ENCODE measurements around the gene TREM1.
"Not testable (repeated sequence)": the region's sequence is repeated elsewhere in the genome, so short reads cannot be mapped to it uniquely, and the experiment has no call there.

Gene TREM1

GRCh38 chr6:41286544-41287346 lies at the start of gene TREM1:
TREM1 (minus strand) TSS chr6:41286682; CDS start chr6:41286655, 27 bp downstream.
- FAIRE-seq: no peak

DNA sequence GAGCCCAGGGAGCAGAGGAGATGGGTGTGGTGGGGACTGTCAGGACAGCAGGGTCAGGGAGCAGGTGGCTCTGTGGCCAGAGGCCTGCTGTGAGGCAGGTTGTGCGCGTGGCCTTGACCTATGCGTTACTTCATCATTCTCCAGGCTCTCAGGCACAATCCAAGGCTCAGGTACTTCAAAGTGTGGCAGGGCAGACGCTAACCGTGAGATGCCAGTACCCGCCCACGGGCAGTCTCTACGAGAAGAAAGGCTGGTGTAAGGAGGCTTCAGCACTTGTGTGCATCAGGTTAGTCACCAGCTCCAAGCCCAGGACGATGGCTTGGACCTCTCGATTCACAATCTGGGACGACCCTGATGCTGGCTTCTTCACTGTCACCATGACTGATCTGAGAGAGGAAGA lies 49.5 kb upstream of the TREM1 start:
- no peak for FAIRE-seq

DNA sequence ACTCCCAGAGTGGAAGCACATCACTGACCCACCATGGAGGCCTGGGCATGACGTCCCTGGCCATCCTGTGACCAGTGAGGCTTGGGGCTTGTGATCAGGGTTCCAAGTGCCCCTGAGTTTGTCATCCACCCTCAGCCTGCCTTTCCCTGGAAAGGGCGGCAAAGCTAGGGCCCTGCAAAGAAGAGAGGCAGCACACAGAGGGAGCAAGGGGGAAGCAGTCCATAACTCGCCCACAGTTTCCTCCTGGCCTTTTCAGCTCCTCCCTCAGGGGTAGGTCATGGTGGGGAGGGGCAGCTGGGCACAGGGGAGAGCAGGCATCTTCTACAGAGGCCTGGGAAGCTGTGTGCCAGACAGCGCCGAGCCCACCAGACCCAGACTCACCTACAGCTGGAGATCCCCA lies 48.8 kb upstream of the TREM1 start, which contains the start of gene NCR2:
Gene NCR2 (plus strand): TSS at position 313 of the 400 bp plus-strand sequence. CDS start 269 bp downstream, outside the sequence.
- no peak for FAIRE-seq

DNA sequence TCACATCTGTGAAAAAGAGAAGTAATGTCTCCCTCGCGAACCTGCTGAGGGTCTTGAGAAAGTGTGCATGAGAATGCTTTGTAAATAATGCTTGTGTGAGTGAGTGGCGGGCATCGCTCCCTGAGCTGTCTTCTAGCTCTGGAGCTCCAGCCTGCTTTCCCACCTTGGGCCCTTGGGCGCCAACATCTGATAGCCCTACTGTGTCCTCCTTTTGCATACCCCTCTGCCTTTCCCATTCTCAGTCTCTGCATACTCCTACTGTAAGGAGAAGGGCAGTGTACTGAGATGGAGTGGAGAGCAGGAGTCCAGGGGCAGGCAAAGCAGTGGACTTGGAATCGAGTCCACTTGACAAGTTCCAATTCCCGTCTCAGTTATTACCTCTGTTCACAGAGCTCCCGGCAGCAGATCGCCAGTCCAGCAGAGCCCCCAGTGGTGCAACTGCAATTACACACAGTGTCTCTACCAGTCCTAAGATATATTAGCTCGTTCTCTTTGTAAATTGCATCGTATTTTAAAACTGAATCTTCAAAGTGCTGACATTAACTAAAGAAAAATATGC lies 48.1 kb upstream of the TREM1 start:
- FAIRE-seq: no peak

- no peak for FAIRE-seq
Observed at GRCh38 chr6:41332842-41333736, 46.6 kb upstream of the TREM1 start.

DNA sequence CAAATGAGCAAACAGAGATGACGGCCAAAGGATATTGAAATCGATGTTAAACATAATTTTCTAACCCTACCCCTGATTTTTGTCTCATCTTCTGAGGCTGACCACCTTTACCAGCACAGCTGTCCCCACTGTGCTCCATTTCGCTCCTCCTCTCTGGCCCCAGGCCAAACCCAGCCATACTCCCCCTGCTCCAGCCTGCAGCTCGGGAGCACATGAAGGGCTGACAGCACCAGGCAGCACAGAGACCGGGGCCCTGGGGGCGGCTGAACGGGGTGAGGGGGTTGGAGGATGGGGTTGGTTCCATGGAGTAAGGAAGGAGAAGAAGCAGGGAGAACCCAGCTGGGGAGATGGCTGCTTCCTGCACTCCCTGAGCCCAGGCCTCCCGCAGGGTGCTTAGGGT lies 45.8 kb upstream of the TREM1 start:
- FAIRE-seq: no peak

DNA sequence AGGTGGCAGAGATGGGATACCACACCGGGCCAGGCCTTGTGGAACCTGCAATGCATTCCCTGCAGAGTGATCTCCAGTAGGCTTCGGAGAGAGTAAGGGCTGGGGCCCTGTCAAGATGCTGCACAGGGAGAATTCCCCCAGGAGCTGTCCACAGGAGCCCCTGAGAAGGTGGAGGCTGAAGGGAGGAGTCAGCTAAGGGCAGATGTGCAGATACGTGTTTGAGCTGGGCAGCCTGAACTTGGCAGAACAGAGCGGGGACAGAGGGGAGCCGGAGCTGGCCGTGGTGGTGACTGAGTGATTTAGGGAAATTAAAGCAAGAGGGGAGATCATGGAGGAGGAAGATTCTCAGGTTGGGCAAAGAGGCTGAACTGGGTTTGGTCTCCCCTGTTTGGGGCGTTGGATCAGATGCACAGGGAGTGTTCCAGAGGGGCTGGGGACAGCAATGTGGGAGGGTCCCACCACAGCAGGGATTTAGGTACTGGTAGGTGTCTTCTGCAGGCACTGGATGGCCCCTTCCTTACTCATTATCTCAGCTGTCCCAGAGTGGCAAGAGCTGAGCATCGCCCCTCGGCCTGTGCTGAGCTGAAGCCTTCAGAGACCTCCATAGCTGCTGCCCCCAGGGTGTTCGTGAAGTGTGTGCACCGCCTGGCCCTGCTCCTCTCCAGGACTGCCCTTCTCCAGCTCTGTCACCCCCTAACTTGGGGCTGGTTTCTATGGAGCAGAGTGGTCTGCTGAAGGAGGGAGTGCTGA lies 45.1 kb upstream of the TREM1 start:
- FAIRE-seq: no peak

DNA sequence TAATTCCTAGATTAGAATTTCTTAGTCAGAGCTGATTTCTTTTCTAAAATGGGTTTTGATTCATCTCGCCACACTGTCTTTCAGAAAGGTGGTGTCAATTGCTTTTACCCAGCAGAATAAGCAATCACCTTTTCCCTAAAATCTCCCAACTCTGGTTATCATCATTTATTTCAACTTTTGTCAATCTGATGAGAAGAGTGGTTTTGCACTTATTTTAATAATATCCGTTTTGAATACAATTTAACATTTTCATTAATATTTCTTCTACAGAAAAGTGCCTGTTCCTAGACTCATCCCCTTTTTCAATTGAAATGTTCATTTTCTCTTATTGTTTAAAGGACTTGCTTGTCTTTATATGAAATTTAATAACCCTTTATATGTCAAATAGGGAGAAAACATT lies 40.7 kb upstream of the TREM1 start:
- FAIRE-seq: no peak

DNA sequence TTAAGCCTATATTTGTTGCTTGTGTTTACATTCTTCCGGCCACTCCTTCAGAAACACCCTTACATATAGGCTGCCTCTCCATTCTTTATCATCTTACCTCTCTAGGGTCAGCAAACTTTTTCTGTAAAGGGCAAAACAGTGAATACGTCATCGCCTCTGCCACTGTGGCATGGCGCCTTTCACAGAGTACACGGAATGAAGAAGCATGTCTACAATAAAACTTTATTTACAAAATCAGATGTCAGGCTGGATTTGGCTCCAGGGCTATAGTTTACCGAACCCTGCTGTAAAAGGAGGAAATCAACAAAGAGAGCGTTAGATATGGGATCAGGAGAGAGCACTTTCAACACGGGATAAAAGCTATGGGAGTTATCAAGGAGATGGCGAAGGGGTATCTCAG lies 39.6 kb upstream of the TREM1 start:
- no peak for FAIRE-seq

- FAIRE-seq: no peak
Observed at GRCh38 chr6:41325446-41326066, 39.1 kb upstream of the TREM1 start.

GRCh38 chr6:41321183-41321582 lies 34.7 kb upstream of the TREM1 start:
- FAIRE-seq: no peak

DNA sequence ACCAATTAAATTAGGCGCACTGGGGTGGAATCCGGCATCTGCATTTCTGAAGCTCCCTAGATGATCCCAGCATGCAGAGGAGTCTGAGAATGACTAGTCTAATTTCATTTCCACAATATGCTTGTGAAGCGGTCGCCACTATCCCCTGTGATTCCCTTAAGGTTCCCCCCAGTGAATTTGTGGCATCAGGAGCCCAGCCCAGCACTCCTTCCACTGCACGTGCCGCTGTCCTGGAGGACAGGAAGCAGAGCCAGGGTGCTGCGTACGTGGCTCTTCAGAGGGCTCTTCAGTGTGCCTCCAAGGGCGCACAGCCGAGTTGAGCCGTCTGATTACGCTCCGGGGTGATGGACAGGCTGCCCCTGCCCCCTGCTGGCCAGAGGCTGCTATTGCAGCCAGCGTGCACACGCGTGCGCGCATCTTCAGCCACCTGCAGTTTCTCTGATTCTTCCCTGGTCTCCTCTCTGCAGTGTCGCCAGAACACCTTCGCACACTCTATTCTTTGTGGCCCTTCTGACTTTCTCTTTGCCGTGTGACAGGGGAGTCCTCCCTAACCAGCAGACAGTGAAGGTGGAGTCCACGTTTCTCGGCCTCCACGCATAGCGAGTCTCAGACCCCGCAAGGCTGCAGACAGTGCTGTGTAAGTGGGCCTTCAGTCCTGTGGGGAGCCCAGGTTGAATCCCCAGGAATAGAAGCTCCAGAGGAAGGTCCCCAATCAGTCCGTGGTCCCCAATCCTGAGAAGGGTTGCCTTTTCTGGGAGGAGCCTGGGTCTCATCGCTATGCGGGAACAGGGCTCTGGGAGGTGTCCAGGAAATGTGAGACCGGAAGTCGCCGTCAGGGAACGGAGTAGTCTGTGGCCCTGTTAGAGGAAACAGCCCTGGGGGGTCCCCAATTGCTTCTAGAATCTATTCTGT lies 32.4 kb upstream of the TREM1 start:
- FAIRE-seq: no peak

- no peak for FAIRE-seq
Observed at GRCh38 chr6:41318261-41318653, 31.8 kb upstream of the TREM1 start.

DNA sequence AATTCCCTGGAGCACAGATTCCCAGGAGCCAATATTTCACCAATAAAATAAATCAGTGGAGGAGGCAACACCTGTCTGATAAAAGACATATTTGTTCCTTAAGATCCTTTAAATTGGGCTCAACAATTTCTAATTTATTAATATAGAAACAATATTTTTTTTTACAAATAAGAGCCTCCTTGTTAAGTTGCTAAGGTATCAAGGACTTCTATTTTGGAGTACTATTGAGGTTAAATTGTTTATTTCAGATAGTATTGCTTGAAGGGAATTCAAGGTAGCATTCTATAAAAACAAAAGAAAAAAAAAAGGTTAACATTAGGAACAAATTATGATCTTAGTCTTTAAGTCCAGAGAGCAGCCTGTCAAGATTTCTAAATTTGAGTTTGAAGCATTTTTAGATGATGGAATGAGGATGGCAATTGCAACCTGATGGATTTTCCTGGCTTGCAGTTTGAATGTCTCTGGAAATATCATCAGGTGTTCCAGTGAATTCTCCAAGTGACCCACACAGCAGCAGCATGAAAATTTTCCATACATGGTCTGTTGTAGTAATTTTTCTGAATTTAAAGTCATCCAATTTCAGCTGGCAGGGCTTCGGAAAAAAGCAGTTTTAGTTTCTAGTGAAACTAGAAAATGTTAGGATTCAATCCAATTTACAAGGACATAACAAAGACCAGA lies 29.6 kb upstream of the TREM1 start:
- FAIRE-seq: no peak

GRCh38 chr6:41315203-41315602 lies 28.7 kb upstream of the TREM1 start:
- no peak for FAIRE-seq

- peak; percentile 93 for FAIRE-seq
Observed at GRCh38 chr6:41306187-41306854, 19.8 kb upstream of the TREM1 start.

DNA sequence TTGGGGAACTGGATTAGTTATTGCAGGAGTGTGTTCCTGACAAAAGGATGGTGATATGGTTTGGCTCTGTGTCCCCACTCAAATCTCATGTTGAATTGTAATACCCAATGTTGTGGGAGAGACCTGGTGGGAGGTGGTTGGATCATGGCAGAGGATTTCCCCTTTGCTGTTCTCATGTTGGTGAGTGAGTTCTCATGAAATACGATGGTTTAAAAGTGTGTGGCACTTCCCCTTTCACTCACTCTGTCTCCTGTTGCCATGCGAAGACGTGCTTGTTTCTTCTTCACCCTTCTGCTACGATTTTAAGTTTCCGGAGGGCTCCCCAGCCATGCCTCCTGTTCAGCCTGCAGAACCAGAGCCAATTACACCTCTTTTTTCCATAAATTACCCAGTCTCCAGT lies 16.2 kb upstream of the TREM1 start:
- FAIRE-seq: no peak

DNA sequence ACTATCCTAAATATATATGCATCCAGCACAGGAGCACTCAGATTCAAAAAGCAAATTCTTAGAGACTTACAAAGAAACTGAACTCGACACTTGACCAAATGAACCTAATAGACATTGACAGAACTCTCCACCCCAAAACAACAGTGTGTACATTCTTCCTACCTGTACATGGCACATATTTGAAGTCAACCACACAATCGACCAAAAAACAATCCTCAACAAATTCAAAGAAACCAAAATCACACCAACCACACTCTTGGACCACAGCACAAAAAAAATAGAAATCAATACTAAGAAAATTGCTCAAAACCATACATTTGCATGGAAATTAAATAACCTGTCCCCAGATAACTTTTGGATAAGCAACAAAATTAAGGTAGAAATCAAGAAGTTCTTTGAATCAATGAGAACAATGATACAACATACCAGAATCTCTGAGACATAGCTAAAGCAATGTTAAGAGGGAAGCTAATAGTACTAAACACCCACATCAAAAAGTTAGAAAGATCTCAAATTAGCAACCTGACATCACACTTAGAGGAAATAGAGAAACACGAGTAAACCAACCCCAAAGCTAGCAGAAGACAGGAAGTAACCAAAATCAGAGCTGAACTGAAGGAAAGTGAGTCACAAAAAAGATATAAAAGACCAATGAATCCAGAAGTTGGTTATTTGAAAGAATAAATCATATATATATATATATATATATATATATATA lies 12.5 kb upstream of the TREM1 start:
- no peak for FAIRE-seq

GRCh38 chr6:41297248-41297647 lies 10.8 kb upstream of the TREM1 start:
- FAIRE-seq: not testable (repeated sequence)

All from G401.6 (cell line).